IMR-90 (cell line): Measurements from ENCODE around the gene DNM3. TPM values are rescaled to one million over a fixed set of nuclear protein-coding genes. Genes with fewer than 3 reads are reported as not detected.
A peak's percentile ranks its signal among the peaks of the same experiment; 100 is the strongest.
"Not testable (repeated sequence)": the region's sequence is repeated elsewhere in the genome, so short reads cannot be mapped to it uniquely, and the experiment has no call there.

ENCODE experiments used
- ATAC-seq: fragments of 200-7000 bp; cut with Tn5 transposase; 2 replicates; pipeline ENCODE4 v1.9.1; 2020; ENCODE audit warnings: low read depth, mild to moderate bottlenecking, moderate library complexity
- BruUV-seq: library from RNA; stranded (reverse); fragments of 400-500 nt; replicated peaks from 2 replicates; lab custom pipeline; 2021; lab: Mats Ljungman, UMichigan
- CTCF ChIA-PET: fragments of 300-600 bp; formaldehyde crosslinking; extraction: SDS; loops from one replicate; lab custom pipeline; 2021; ENCODE audit warnings: antibody characterized with exemption; lab: Yijun Ruan, JAX
- POLR2A ChIA-PET: fragments of 300-600 bp; sonication (Branson Sonifier 250); formaldehyde crosslinking; loops from one replicate; lab custom pipeline; 2022; ENCODE audit warnings: antibody characterized with exemption; ENCODE audit not compliant: unreplicated experiment; lab: Charles Lee
- DNase-seq: peaks from one replicate; pipeline ENCODE4 v3.0.0; 2013
- H2AFZ ChIP-seq: replicated peaks from 2 replicates; pipeline ENCODE3; 2013; ENCODE audit warnings: low read length, mild to moderate bottlenecking; ENCODE audit not compliant: poor library complexity
- H2AK5ac ChIP-seq: 2 replicates; pipeline ENCODE4 v1.6.1; 2013; ENCODE audit warnings: low read depth, low read length, inconsistent platforms
- H2AK9ac ChIP-seq: replicated peaks from 2 replicates; pipeline ENCODE3; 2013; ENCODE audit warnings: mild to moderate bottlenecking, low read depth, low read length, moderate library complexity; ENCODE audit not compliant: poor library complexity
- H2BK120ac ChIP-seq: 2 replicates; pipeline ENCODE4 v1.6.1; 2013; ENCODE audit warnings: low read depth, low read length, inconsistent platforms
- H2BK15ac ChIP-seq: 3 replicates; pipeline ENCODE4 v1.6.1; 2013; ENCODE audit warnings: low read depth, low read length, inconsistent platforms
- H2BK20ac ChIP-seq: 2 replicates; pipeline ENCODE4 v1.6.1; 2013; ENCODE audit warnings: low read depth, mild to moderate bottlenecking, inconsistent platforms, low read length, moderate library complexity
- H2BK5ac ChIP-seq: 2 replicates; pipeline ENCODE4 v1.6.1; 2013; ENCODE audit warnings: mild to moderate bottlenecking, low read depth, low read length, inconsistent platforms; ENCODE audit not compliant: poor library complexity, severe bottlenecking
- H3K14ac ChIP-seq: replicated peaks from 2 replicates; pipeline ENCODE4 v1.6.1; 2013; ENCODE audit warnings: low read depth, low read length, inconsistent platforms
- H3K18ac ChIP-seq: 2 replicates; pipeline ENCODE4 v1.6.1; 2013; ENCODE audit warnings: low read depth, low read length, control low read depth
- H3K23ac ChIP-seq: 2 replicates; pipeline ENCODE4 v1.6.1; 2013; ENCODE audit warnings: low read depth, low read length, inconsistent platforms
- H3K27ac ChIP-seq: 2 replicates; pipeline ENCODE4 v1.5.1; 2013; ENCODE audit warnings: mild to moderate bottlenecking, control low read depth, low read length; ENCODE audit not compliant: insufficient read depth
- H3K27me3 ChIP-seq: 2 replicates; pipeline ENCODE4 v1.6.1; 2013; ENCODE audit warnings: low read length; ENCODE audit not compliant: control insufficient read depth, insufficient read depth
- H3K36me3 ChIP-seq: 2 replicates; pipeline ENCODE4 v1.6.1; 2013; ENCODE audit warnings: low read length, mixed read lengths; ENCODE audit not compliant: control insufficient read depth, insufficient read depth
- H3K4ac ChIP-seq: 2 replicates; pipeline ENCODE4 v1.6.1; 2013; ENCODE audit warnings: low read depth, low read length, inconsistent platforms
- H3K4me1 ChIP-seq: 2 replicates; pipeline ENCODE4 v1.6.1; 2013; ENCODE audit warnings: low read length, mixed read lengths; ENCODE audit not compliant: control insufficient read depth, insufficient read depth
- H3K4me2 ChIP-seq: 2 replicates; pipeline ENCODE4 v1.6.1; 2013; ENCODE audit warnings: low read depth, mild to moderate bottlenecking, control low read depth, low read length, moderate library complexity
- H3K4me3 ChIP-seq: 2 replicates; pipeline ENCODE4 v1.5.1; 2013; ENCODE audit warnings: low read depth, mild to moderate bottlenecking, control low read depth, low read length, moderate library complexity; ENCODE audit not compliant: insufficient read depth
- H3K56ac ChIP-seq: 2 replicates; pipeline ENCODE4 v1.6.1; 2013; ENCODE audit warnings: low read length, inconsistent platforms; ENCODE audit not compliant: insufficient read depth; ENCODE audit errors: extremely low read depth
- H3K79me1 ChIP-seq, 2 experiments: 2 replicates each; pipeline ENCODE4 v1.6.1; 2013; ENCODE audit warnings: low read length in 2 of 2, inconsistent platforms in 1 of 2, low read depth in 1 of 2
- H3K9ac ChIP-seq: 2 replicates; pipeline ENCODE4 v1.6.1; 2013; ENCODE audit warnings: low read depth, low read length, control low read depth
- H3K9me1 ChIP-seq: 2 replicates; pipeline ENCODE4 v1.6.1; 2013; ENCODE audit warnings: low read length, inconsistent platforms; ENCODE audit not compliant: insufficient read depth
- H3K9me3 ChIP-seq: 2 replicates; pipeline ENCODE4 v1.6.1; 2013; ENCODE audit warnings: low read length; ENCODE audit not compliant: control insufficient read depth, insufficient read depth
- H4K20me1 ChIP-seq: 2 replicates; pipeline ENCODE4 v1.6.1; 2013; ENCODE audit warnings: low read length, inconsistent platforms; ENCODE audit not compliant: insufficient read depth
- H4K5ac ChIP-seq: 2 replicates; pipeline ENCODE4 v1.6.1; 2013; ENCODE audit warnings: mild to moderate bottlenecking, low read depth, low read length, control low read depth
- H4K8ac ChIP-seq, 2 experiments: 2 replicates each; pipeline ENCODE4 v1.6.1; 2013; ENCODE audit warnings: low read depth in 2 of 2, low read length in 2 of 2, control low read depth in 1 of 2, inconsistent platforms in 1 of 2
- H4K91ac ChIP-seq: 2 replicates; pipeline ENCODE4 v1.6.1; 2013; ENCODE audit warnings: low read depth, low read length, inconsistent platforms; ENCODE audit not compliant: insufficient read depth
- WGBS, 2 experiments: methylation state at CpG; one replicate each; pipeline versions ENCODE4 v1.1.5 to v1.1.7; 2013; ENCODE audit warnings: missing lambda C conversion rate in 2 of 2; ENCODE audit not compliant: insufficient read length in 1 of 2; ENCODE audit errors: extremely low coverage in 2 of 2; 5-methylcytosine and 5-hydroxymethylcytosine counted together
- dilution Hi-C: fragments of 300-500 bp; cut with HindIII; formaldehyde crosslinking; loops from one replicate; pipeline ENCODE4 v1.14.3; 2018; ENCODE audit warnings: low sequenced_read_pairs; ENCODE audit not compliant: unreplicated experiment
- in situ Hi-C: fragments of 300-500 bp; cut with MboI; formaldehyde crosslinking; loops from 3 replicates; pipeline ENCODE4 v1.14.3; 2019; ENCODE audit warnings: low sequenced_read_pairs, inconsistent platforms, mixed read lengths
- intact Hi-C: fragments of 100-400 bp; cut with micrococcal nuclease; formaldehyde crosslinking; loops from 2 replicates; pipeline ENCODE4 v1.10.0; 2022
- polyA plus RNA-seq, 3 experiments: library from polyadenylated mRNA; depleted of rRNA; stranded (reverse); fragments of >200 nt; gene quantifications; 2 replicates each; pipeline ENCODE4 v1.2.3, GENCODE V29; 2012; ENCODE audit warnings: low replicate concordance in 1 of 3
- total RNA-seq: library from RNA; depleted of rRNA; stranded (reverse); fragments of >200 nt; gene quantifications from 2 replicates; pipeline ENCODE4 v1.2.3, GENCODE V29; 2012

Gene DNM3
- total and polyA plus RNA-seq, 2 of the 4 experiments (the other 2 are of a cell fraction) = 0.36 TPM

- H3K36me3 ChIP-seq, H3K23ac ChIP-seq, H3K14ac ChIP-seq, H2BK5ac ChIP-seq, H3K56ac ChIP-seq, CTCF ChIA-PET, H3K27me3 ChIP-seq, H2AK9ac ChIP-seq, H3K9me3 ChIP-seq, H4K5ac ChIP-seq, H2BK20ac ChIP-seq, H2BK15ac ChIP-seq, H3K4me2 ChIP-seq, H3K4me3 ChIP-seq, H2AFZ ChIP-seq, H2AK5ac ChIP-seq, H3K79me1 ChIP-seq, H4K20me1 ChIP-seq, H3K27ac ChIP-seq, H3K9me1 ChIP-seq, intact Hi-C loops, H4K91ac ChIP-seq, dilution Hi-C loops, H3K9ac ChIP-seq, BruUV-seq, ATAC-seq, POLR2A ChIA-PET, H3K4me1 ChIP-seq, H4K8ac ChIP-seq, DNase-seq, H3K18ac ChIP-seq: not testable (repeated sequence)
- 0 out of 2 replicates have a peak overlapping the region, but pooled peaks have one; percentile 15 for H2BK120ac ChIP-seq
- in situ Hi-C loops = loop anchor here (25.0 kb wide), 1 partner anchor 687 kb away; no protein-coding TSS in a partner anchor
- peak overlapping the region; percentile 19; the same call in 1 of the 2 replicates for H3K4ac ChIP-seq
- 100% methylated on average over 2 of the region's 13 CpGs; no CpG with 5 or more reads in 1 of the 2 experiments for WGBS, 2 experiments
These were observed 183.8 kb downstream of the DNM3 start for GRCh38 chr1:172024944-172025738.
